ENCODE measurements around the gene NHERF1. TPM values are rescaled to one million over a fixed set of nuclear protein-coding genes. Genes with fewer than 3 reads are reported as not detected.

The NHERF1 gene
- polyA plus RNA-seq, 1 of the 3 experiments (the other 2 are of a cell fraction) = 40.1 TPM

DNA sequence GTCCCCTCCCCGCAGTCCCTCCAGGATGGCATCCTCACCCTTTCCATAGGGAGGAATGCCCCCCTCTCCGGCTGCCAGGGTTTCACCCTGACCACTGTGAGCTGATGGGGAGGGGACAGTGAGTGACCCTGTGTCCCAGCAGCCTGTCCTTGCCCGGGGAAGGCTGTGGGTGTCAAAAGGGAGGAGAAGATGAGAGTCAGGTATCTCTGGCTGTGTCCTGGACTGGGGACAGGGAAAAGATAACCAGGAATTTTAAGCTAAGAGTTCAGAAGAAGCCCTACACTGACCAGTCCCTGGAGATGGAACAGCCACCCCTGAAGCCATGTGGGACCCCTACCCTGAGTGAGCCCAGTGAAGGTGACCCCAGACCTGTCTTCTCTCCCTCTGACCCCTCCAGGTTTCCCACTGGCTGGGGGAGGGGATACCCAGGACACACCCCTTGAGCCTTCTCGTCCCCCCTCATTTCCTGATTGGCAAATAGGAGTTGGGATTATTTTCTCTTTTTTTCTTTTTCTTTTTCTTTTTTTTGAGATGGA is 16.4 kb downstream of the NHERF1 start:
- H3F3A ChIP-seq (replicated peaks; ENCODE audit: insufficient read depth) = peaks cover 18% of the 10 kb centered on the region
- H3K9me2 ChIP-seq = no peaks in the 10 kb centered on the region
- CTCF ChIA-PET = interaction anchor here (0.8 to 48.0 kb wide), 5 partner anchors 10 to 108 kb away, joined by 3 to 1361 read pairs (median 19); partner anchors contain the start of genes NAT9, NHERF1 and RAB37
- H3K4me1 ChIP-seq (ENCODE audit: control insufficient read depth in 1 of 2, insufficient read depth in 2 of 2, low read depth in 1 of 2, low read length in 1 of 2) = peaks cover 33 to 47% of the 10 kb centered on the region in 2 experiments; a peak in 3 of 4 replicates
- H3K4me3 ChIP-seq (ENCODE audit: low read depth in 2 of 2, low read length in 1 of 2) = no peak overlapping the region
- POLR2A ChIA-PET = interaction anchor here (1.2 to 1.3 kb wide), 2 partner anchors 11 to 15 kb away, joined by 3 to 5 read pairs; partner anchors contain the start of gene NAT9
- no peak overlapping the region for H3K4me2 ChIP-seq
- no peaks in the 10 kb centered on the region for H3K79me2 ChIP-seq (ENCODE audit: insufficient read depth)
- no peaks in the 10 kb centered on the region for H3K9me3 ChIP-seq
- H3K27ac ChIP-seq (ENCODE audit: low read depth in 2 of 2, low read length in 1 of 2) = no peak overlapping the region
- no peaks in the 10 kb centered on the region; the same call in 1 of the 2 replicates for H4K20me1 ChIP-seq (ENCODE audit: insufficient read depth)
- no peak overlapping the region for H2AFZ ChIP-seq (ENCODE audit: low read depth)
- WGBS (ENCODE audit: low lambda C conversion rate) = 91% methylated on average over 4 of the region's 4 CpGs
- no peak for DNase-seq
- TF ChIP-seq MEF2A (IDR thresholded peaks at IDR 0.05; ENCODE audit: borderline replicate concordance, low read depth) (no peak), CHD2 (IDR thresholded peaks at IDR 0.05; ENCODE audit: low read length, partially characterized antibody) (no peak), YY1 (IDR thresholded peaks at IDR 0.05; ENCODE audit: low read depth) (no peak)
- TF ChIP-seq, protein P1, sequence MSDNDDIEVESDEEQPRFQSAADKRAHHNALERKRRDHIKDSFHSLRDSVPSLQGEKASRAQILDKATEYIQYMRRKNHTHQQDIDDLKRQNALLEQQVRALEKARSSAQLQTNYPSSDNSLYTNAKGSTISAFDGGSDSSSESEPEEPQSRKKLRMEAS (IDR thresholded peaks at IDR 0.05; ENCODE audit: low read depth) = no peak
- TF ChIP-seq, protein P2, sequence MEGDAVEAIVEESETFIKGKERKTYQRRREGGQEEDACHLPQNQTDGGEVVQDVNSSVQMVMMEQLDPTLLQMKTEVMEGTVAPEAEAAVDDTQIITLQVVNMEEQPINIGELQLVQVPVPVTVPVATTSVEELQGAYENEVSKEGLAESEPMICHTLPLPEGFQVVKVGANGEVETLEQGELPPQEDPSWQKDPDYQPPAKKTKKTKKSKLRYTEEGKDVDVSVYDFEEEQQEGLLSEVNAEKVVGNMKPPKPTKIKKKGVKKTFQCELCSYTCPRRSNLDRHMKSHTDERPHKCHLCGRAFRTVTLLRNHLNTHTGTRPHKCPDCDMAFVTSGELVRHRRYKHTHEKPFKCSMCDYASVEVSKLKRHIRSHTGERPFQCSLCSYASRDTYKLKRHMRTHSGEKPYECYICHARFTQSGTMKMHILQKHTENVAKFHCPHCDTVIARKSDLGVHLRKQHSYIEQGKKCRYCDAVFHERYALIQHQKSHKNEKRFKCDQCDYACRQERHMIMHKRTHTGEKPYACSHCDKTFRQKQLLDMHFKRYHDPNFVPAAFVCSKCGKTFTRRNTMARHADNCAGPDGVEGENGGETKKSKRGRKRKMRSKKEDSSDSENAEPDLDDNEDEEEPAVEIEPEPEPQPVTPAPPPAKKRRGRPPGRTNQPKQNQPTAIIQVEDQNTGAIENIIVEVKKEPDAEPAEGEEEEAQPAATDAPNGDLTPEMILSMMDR (IDR thresholded peaks at IDR 0.05) = no peak
- no peak overlapping the region for H3K9ac ChIP-seq
- H3K36me3 ChIP-seq (replicated peaks in 1 of 2; ENCODE audit: control insufficient read depth in 1 of 2, insufficient read depth in 2 of 2, low read length in 1 of 2) = peaks cover 0 to 6% of the 10 kb centered on the region in 2 experiments
- H3K27me3 ChIP-seq (ENCODE audit: insufficient read depth) = no peaks in the 10 kb centered on the region

DNA sequence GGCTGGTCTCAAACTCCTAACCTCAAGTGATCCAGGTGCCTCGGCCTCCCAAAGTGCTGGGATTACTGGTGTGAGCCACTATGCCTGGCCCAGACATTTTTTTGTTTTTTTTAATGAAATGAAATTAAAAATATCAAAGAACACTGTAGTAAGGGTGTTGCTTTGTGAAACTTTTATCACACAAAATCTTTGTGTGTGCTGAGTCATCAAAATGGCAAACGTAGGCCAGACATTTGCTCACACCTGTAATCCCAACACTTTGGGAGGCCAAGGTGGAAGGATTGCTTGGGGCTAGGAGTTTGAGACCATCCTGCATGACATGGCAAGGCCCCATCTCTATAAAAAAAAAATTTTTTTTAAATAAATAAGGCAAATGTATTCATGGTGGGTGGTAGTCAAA is 18.0 kb downstream of the NHERF1 start:
- whole genome bisulfite sequencing (ENCODE audit: low lambda C conversion rate) = 91% methylated on average over 2 of the region's 2 CpGs
- POLR2A ChIA-PET = interaction anchor here (1.2 to 2.0 kb wide), 2 partner anchors 10 to 20 kb away, joined by 5 read pairs; partner anchors contain the start of gene NAT9

More for the DNA sequence above, 18.0 kb downstream of the NHERF1 start:
- Histone ChIP-seq H3K79me2 (ENCODE audit: insufficient read depth) (no peaks in the 10 kb centered on the region), H4K20me1 (ENCODE audit: insufficient read depth) (no peaks in the 10 kb centered on the region; the same call in 1 of the 2 replicates), H3K4me2 (no peak overlapping the region), H3K9ac (no peak overlapping the region), H3K9me2 (no peaks in the 10 kb centered on the region), H3K27ac (ENCODE audit: low read depth in 2 of 2, low read length in 1 of 2) (no peak overlapping the region), H3K36me3 (replicated peaks in 1 of 2; ENCODE audit: control insufficient read depth in 1 of 2, insufficient read depth in 2 of 2, low read length in 1 of 2) (peaks cover 2 to 22% of the 10 kb centered on the region in 2 experiments), H3K4me3 (ENCODE audit: low read depth in 2 of 2, low read length in 1 of 2) (no peak overlapping the region), H2AFZ (ENCODE audit: low read depth) (no peak overlapping the region), H3F3A (replicated peaks; ENCODE audit: insufficient read depth) (peaks cover 26% of the 10 kb centered on the region), H3K27me3 (ENCODE audit: insufficient read depth) (no peaks in the 10 kb centered on the region), H3K9me3 (no peaks in the 10 kb centered on the region), H3K4me1 (ENCODE audit: control insufficient read depth in 1 of 2, insufficient read depth in 2 of 2, low read depth in 1 of 2, low read length in 1 of 2) (peaks cover 17 to 36% of the 10 kb centered on the region in 2 experiments; a peak in 3 of 4 replicates)
- TF ChIP-seq, protein P2 (IDR thresholded peaks at IDR 0.05) = no peak
- TF ChIP-seq GABPA (IDR thresholded peaks at IDR 0.05; ENCODE audit: low read depth) = no peak
- TF ChIP-seq RFX5 (IDR thresholded peaks at IDR 0.05; ENCODE audit: low read length) = no peak
- TF ChIP-seq, protein P3, sequence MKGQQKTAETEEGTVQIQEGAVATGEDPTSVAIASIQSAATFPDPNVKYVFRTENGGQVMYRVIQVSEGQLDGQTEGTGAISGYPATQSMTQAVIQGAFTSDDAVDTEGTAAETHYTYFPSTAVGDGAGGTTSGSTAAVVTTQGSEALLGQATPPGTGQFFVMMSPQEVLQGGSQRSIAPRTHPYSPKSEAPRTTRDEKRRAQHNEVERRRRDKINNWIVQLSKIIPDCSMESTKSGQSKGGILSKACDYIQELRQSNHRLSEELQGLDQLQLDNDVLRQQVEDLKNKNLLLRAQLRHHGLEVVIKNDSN (IDR thresholded peaks at IDR 0.05; ENCODE audit: borderline replicate concordance, low read depth) = no peak
- TF ChIP-seq EP300 (IDR thresholded peaks at IDR 0.05; ENCODE audit: borderline replicate concordance in 1 of 2, low read depth in 1 of 2, low read length in 1 of 2) = no peak
- TF ChIP-seq, protein P4, sequence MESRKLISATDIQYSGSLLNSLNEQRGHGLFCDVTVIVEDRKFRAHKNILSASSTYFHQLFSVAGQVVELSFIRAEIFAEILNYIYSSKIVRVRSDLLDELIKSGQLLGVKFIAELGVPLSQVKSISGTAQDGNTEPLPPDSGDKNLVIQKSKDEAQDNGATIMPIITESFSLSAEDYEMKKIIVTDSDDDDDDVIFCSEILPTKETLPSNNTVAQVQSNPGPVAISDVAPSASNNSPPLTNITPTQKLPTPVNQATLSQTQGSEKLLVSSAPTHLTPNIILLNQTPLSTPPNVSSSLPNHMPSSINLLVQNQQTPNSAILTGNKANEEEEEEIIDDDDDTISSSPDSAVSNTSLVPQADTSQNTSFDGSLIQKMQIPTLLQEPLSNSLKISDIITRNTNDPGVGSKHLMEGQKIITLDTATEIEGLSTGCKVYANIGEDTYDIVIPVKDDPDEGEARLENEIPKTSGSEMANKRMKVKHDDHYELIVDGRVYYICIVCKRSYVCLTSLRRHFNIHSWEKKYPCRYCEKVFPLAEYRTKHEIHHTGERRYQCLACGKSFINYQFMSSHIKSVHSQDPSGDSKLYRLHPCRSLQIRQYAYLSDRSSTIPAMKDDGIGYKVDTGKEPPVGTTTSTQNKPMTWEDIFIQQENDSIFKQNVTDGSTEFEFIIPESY (IDR thresholded peaks at IDR 0.05; ENCODE audit: borderline replicate concordance, low read depth) = no peak
- TF ChIP-seq TCF12 (IDR thresholded peaks at IDR 0.05) = no peak
- TF ChIP-seq, protein P5, sequence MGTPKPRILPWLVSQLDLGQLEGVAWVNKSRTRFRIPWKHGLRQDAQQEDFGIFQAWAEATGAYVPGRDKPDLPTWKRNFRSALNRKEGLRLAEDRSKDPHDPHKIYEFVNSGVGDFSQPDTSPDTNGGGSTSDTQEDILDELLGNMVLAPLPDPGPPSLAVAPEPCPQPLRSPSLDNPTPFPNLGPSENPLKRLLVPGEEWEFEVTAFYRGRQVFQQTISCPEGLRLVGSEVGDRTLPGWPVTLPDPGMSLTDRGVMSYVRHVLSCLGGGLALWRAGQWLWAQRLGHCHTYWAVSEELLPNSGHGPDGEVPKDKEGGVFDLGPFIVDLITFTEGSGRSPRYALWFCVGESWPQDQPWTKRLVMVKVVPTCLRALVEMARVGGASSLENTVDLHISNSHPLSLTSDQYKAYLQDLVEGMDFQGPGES (IDR thresholded peaks at IDR 0.05; ENCODE audit: low read depth, low read length) = no peak
- no peak for TF ChIP-seq RXRA (IDR thresholded peaks at IDR 0.05; ENCODE audit: borderline replicate concordance, low read depth)
- no peak for TF ChIP-seq FOSL2 (IDR thresholded peaks at IDR 0.05; ENCODE audit: borderline replicate concordance, low read depth)
- no peak for TF ChIP-seq SMC3 (IDR thresholded peaks at IDR 0.05; ENCODE audit: low read depth, low read length)
- CTCF ChIA-PET = interaction anchor here (1.3 to 48.0 kb wide), 4 partner anchors 12 to 95 kb away, joined by 3 to 1361 read pairs (median 58); partner anchors contain the start of genes NHERF1 and RAB37
- no peak for DNase-seq

Data from SK-N-SH (cell line).